ENCODE measurements around the gene BTBD1. TPM values are rescaled to one million over a fixed set of nuclear protein-coding genes. Genes with fewer than 3 reads are reported as not detected.

The BTBD1 gene
- total and polyA plus RNA-seq, 8 donors = 13.2 to 94.4 (median 44.9) TPM

GRCh38 chr15:82972990-82973389 is 94.1 kb downstream of the BTBD1 start:
- Histone ChIP-seq H3K4me3 (no peak overlapping the region), H3K27ac (no peak overlapping the region), H3K27me3 (no peaks in the 10 kb centered on the region), H3K36me3 (no peaks in the 10 kb centered on the region), H3K9me3 (no peaks in the 10 kb centered on the region), H3K4me1 (peaks cover 5 to 26% (median 15%) of the 10 kb centered on the region in 4 donors)
- DNase-seq = no peak
- intact Hi-C loops (cut with DNase I; ENCODE audit: low total_unique reads) = no loop called here
- 27 to 63% (median 36%) methylated on average over 1 of the region's 1 CpG for WGBS, 5 donors
- no peak for TF ChIP-seq EP300 (IDR thresholded peaks at IDR 0.05)
- TF ChIP-seq POLR2AphosphoS5 (IDR thresholded peaks at IDR 0.05) = no peak
- no peak for TF ChIP-seq POLR2A (IDR thresholded peaks at IDR 0.05)
- TF ChIP-seq CTCF (IDR thresholded peaks at IDR 0.05) = no peak

- 54 to 68% (median 63%) methylated on average over 2 of the region's 2 CpGs for WGBS, 5 donors
- no peak for DNase-seq
- intact Hi-C loops (cut with DNase I; ENCODE audit: low total_unique reads) = no loop called here
- Histone ChIP-seq H3K27ac (peak overlapping the region in 4 of 5 donors; percentile 3 to 68 (median 21)), H3K9me3 (no peaks in the 10 kb centered on the region), H3K4me3 (no peak overlapping the region), H3K27me3 (no peaks in the 10 kb centered on the region), H3K36me3 (no peaks in the 10 kb centered on the region), H3K4me1 (peaks cover 5 to 26% (median 15%) of the 10 kb centered on the region in 4 donors)
- TF ChIP-seq POLR2A (IDR thresholded peaks at IDR 0.05) (no peak), POLR2AphosphoS5 (IDR thresholded peaks at IDR 0.05) (no peak), CTCF (IDR thresholded peaks at IDR 0.05) (no peak)
These were observed 95.7 kb downstream of the BTBD1 start for GRCh38 chr15:82971218-82971984.

GRCh38 chr15:82970696-82971095 is 96.4 kb downstream of the BTBD1 start:
- 20 to 45% (median 35%) methylated on average over 1 of the region's 1 CpG for WGBS, 5 donors
- no peak overlapping the region for H3K4me3 ChIP-seq
- H3K27ac ChIP-seq = peak overlapping the region; percentile 3 to 68 (median 47)
- intact Hi-C loops (cut with DNase I; ENCODE audit: low total_unique reads) = no loop called here
- H3K27me3 ChIP-seq = no peaks in the 10 kb centered on the region
- TF ChIP-seq EP300 (IDR thresholded peaks at IDR 0.05) = no peak
- TF ChIP-seq POLR2AphosphoS5 (IDR thresholded peaks at IDR 0.05) = peak in 2 of 3 donors; percentile 19 to 35
- H3K4me1 ChIP-seq = peaks cover 5 to 26% (median 15%) of the 10 kb centered on the region in 4 donors
- no peaks in the 10 kb centered on the region for H3K9me3 ChIP-seq
- no peaks in the 10 kb centered on the region for H3K36me3 ChIP-seq
- peak in 1 of 2 donors; percentile 4 for DNase-seq

GRCh38 chr15:82970078-82970686 is 96.9 kb downstream of the BTBD1 start:
- intact Hi-C loops (cut with DNase I; ENCODE audit: low total_unique reads) = no loop called here
- Histone ChIP-seq H3K27ac (peak overlapping the region in 3 of 5 donors; percentile 27 to 55 (median 47)), H3K4me1 (peaks cover 5 to 26% (median 15%) of the 10 kb centered on the region in 4 donors), H3K4me3 (no peak overlapping the region), H3K36me3 (no peaks in the 10 kb centered on the region), H3K9me3 (no peaks in the 10 kb centered on the region), H3K27me3 (no peaks in the 10 kb centered on the region)
- 27 to 42% (median 32%) methylated on average over 3 of the region's 3 CpGs for WGBS, 5 donors
- no peak for DNase-seq
- TF ChIP-seq POLR2AphosphoS5 (IDR thresholded peaks at IDR 0.05) = no peak
- no peak for TF ChIP-seq EP300 (IDR thresholded peaks at IDR 0.05)
- no peak for TF ChIP-seq CTCF (IDR thresholded peaks at IDR 0.05)

Measured in stomach (tissue), 9 donors.